Tibial nerve (tissue), 4 donors: Measurements from ENCODE around the gene RBPJL. TPM values are rescaled to one million over a fixed set of nuclear protein-coding genes. Genes with fewer than 3 reads are reported as not detected.

Source experiments
- DNase-seq, 2 donors: peaks; one replicate each; pipeline ENCODE4 v3.0.0-alpha.2; 2019; ENCODE audit warnings: low spot score in 2 of 2
- H3K27ac ChIP-seq, 4 donors: fragments of 200-600 bp; sonication (generic) in 3 of 4; one replicate each; pipeline ENCODE4 v1.5.1; 2017 to 2019; ENCODE audit warnings: mild to moderate bottlenecking in 1 of 4
- H3K27me3 ChIP-seq, 2 donors: fragments of 200-600 bp; sonication (generic) in 1 of 2; one replicate each; pipeline versions ENCODE4 v1.5.1 to v1.6.0; 2017 to 2019
- H3K36me3 ChIP-seq, 3 donors: fragments of 200-600 bp; sonication (generic); one replicate each; pipeline ENCODE4 v1.5.1; 2018 to 2019
- H3K4me1 ChIP-seq, 4 donors: fragments of 200-600 bp; sonication (generic) in 3 of 4; one replicate each; pipeline ENCODE4 v1.5.1; 2017 to 2019
- H3K4me3 ChIP-seq, 4 donors: fragments of 200-600 bp; sonication (generic) in 3 of 4; one replicate each; pipeline ENCODE4 v1.5.1; 2017 to 2019; ENCODE audit warnings: mild to moderate bottlenecking in 1 of 4, moderate library complexity in 1 of 4
- H3K9me3 ChIP-seq, 4 donors: fragments of 200-600 bp; sonication (generic) in 3 of 4; one replicate each; pipeline ENCODE4 v1.5.1; 2017 to 2019
- EP300 ChIP-seq, 2 donors: sonication (generic); formaldehyde crosslinking; IDR thresholded peaks; one replicate each; pipeline ENCODE4 v1.6.1; 2017; ENCODE audit warnings: antibody characterized with exemption in 2 of 2, mild to moderate bottlenecking in 1 of 2
- POLR2A ChIP-seq, 2 donors: fragments of 450-650 bp; IDR thresholded peaks; one replicate each; pipeline ENCODE4 v1.6.1; 2017; ENCODE audit warnings: antibody characterized with exemption in 2 of 2, mild to moderate bottlenecking in 2 of 2, moderate library complexity in 2 of 2
- WGBS, 2 donors: methylation state at CpG; one replicate each; pipeline ENCODE4 v1.1.5; 2018; 5-methylcytosine and 5-hydroxymethylcytosine counted together
- total RNA-seq, 4 donors: library from RNA; depleted of rRNA; stranded (reverse); fragments of >200 nt; gene quantifications; one replicate each; pipeline ENCODE4 v1.1.0, GENCODE V29; 2016
- TF ChIP-seq, protein P1 (sequence below), 5 experiments: fragments of 200-600 bp in 3 of 5; fragments of 450-650 bp in 2 of 5; sonication (generic) in 3 of 5; IDR thresholded peaks; one replicate each; pipeline ENCODE4 v1.5.1; 2016 to 2019; ENCODE audit warnings: antibody characterized with exemption in 5 of 5, mild to moderate bottlenecking in 3 of 5, moderate library complexity in 2 of 5

The RBPJL gene
- total RNA-seq, 4 donors from 2014 or later, result 0.44 TPM; not detected in 3

GRCh38 chr20:45293041-45294002, 13.3 kb upstream of the RBPJL start:
- Histone ChIP-seq H3K27ac (peak overlapping the region; percentile 64 to 88 (median 80)), H3K27me3 (no peaks in the 10 kb centered on the region), H3K4me3 (peak overlapping the region; percentile 41 to 63 (median 51)), H3K9me3 (no peaks in the 10 kb centered on the region), H3K36me3 (no peaks in the 10 kb centered on the region), H3K4me1 (peaks cover 0 to 40% (median 4%) of the 10 kb centered on the region in 4 donors)
- DNase-seq, result peak; percentile 63 to 85
- WGBS, 2 donors, result 3 to 5% methylated on average over 44 to 69 of the region's 79 CpGs
- TF ChIP-seq EP300 (IDR thresholded peaks at IDR 0.05) (peak in 1 of 2 donors; percentile 41), POLR2A (IDR thresholded peaks at IDR 0.05) (peak in 1 of 2 donors; percentile 43)
- TF ChIP-seq, protein P1, sequence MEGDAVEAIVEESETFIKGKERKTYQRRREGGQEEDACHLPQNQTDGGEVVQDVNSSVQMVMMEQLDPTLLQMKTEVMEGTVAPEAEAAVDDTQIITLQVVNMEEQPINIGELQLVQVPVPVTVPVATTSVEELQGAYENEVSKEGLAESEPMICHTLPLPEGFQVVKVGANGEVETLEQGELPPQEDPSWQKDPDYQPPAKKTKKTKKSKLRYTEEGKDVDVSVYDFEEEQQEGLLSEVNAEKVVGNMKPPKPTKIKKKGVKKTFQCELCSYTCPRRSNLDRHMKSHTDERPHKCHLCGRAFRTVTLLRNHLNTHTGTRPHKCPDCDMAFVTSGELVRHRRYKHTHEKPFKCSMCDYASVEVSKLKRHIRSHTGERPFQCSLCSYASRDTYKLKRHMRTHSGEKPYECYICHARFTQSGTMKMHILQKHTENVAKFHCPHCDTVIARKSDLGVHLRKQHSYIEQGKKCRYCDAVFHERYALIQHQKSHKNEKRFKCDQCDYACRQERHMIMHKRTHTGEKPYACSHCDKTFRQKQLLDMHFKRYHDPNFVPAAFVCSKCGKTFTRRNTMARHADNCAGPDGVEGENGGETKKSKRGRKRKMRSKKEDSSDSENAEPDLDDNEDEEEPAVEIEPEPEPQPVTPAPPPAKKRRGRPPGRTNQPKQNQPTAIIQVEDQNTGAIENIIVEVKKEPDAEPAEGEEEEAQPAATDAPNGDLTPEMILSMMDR (IDR thresholded peaks at IDR 0.05), result peak; percentile 93 to 99 (median 96)

DNA sequence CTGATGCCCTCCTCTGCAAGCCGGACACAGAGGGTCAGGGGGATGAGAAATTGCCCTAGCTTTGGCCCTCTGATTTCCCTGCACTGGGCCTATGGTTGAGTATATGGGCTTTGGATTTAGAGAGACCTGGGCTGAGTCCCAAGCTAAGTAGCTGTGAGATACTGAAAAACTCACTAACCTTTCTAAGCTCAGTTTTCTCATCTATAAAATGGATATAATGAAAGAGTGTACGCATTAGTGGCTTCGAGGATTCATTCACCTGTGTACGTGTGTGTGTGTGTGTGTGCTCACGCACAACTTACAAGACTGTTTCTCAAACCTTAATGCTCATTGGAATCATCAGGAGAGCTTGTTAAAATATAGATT, 12.7 kb upstream of the RBPJL start:
- no peak for TF ChIP-seq EP300 (IDR thresholded peaks at IDR 0.05)
- TF ChIP-seq, protein P1 (IDR thresholded peaks at IDR 0.05), result peak in 1 of 5 experiments; percentile 5
- TF ChIP-seq POLR2A (IDR thresholded peaks at IDR 0.05), result no peak
- H3K4me1 ChIP-seq, result peaks cover 0 to 40% (median 4%) of the 10 kb centered on the region in 4 donors
- peak overlapping the region in 3 of 4 donors; percentile 78 to 88 (median 82) for H3K27ac ChIP-seq
- 57 to 65% methylated on average over 5 of the region's 5 CpGs for WGBS, 2 donors
- H3K9me3 ChIP-seq, result no peaks in the 10 kb centered on the region
- H3K4me3 ChIP-seq, result peak overlapping the region; percentile 41 to 63 (median 51)
- H3K27me3 ChIP-seq, result no peaks in the 10 kb centered on the region
- no peak for DNase-seq
- H3K36me3 ChIP-seq, result no peaks in the 10 kb centered on the region

- Histone ChIP-seq H3K27ac (no peak overlapping the region), H3K4me1 (peaks cover 0 to 40% (median 4%) of the 10 kb centered on the region in 4 donors), H3K36me3 (no peaks in the 10 kb centered on the region), H3K4me3 (no peak overlapping the region), H3K27me3 (no peaks in the 10 kb centered on the region), H3K9me3 (no peaks in the 10 kb centered on the region)
- TF ChIP-seq, protein P1 (IDR thresholded peaks at IDR 0.05), result no peak
- no peak for TF ChIP-seq POLR2A (IDR thresholded peaks at IDR 0.05)
- no peak for TF ChIP-seq EP300 (IDR thresholded peaks at IDR 0.05)
- WGBS, 2 donors, result 95 to 96% methylated on average over 1 of the region's 1 CpG
- no peak for DNase-seq
Observed at GRCh38 chr20:45294659-45295058, 12.0 kb upstream of the RBPJL start.

GRCh38 chr20:45297786-45298497, 8.7 kb upstream of the RBPJL start:
- no peaks in the 10 kb centered on the region for H3K9me3 ChIP-seq
- no peak for DNase-seq
- H3K36me3 ChIP-seq, result no peaks in the 10 kb centered on the region
- 92% methylated on average over 52 of the region's 52 CpGs for WGBS, 2 donors
- H3K4me1 ChIP-seq, result peaks cover 0 to 18% (median 0%) of the 10 kb centered on the region in 4 donors
- TF ChIP-seq, protein P1 (IDR thresholded peaks at IDR 0.05), result no peak
- TF ChIP-seq POLR2A (IDR thresholded peaks at IDR 0.05) (no peak), EP300 (IDR thresholded peaks at IDR 0.05) (no peak)
- no peak overlapping the region for H3K4me3 ChIP-seq
- peaks cover 0 to 6% of the 10 kb centered on the region in 2 donors for H3K27me3 ChIP-seq
- H3K27ac ChIP-seq, result no peak overlapping the region
